ENCODE results near the gene SLC5A2.
A peak's percentile ranks its signal among the peaks of the same experiment; 100 is the strongest.

SLC5A2 gene

GRCh38 chr16:31486045-31486444 lies 3.1 kb downstream of the SLC5A2 start:
- no peak for ATAC-seq (ENCODE audit: insufficient read depth, low read depth)
- H3K27ac ChIP-seq (ENCODE audit: low read length): no peak overlapping the region
- H4K20me1 ChIP-seq (ENCODE audit: insufficient read depth, low read length): no peaks in the 10 kb centered on the region; the same call in 1 of the 2 replicates
- H3K79me2 ChIP-seq (ENCODE audit: insufficient read depth, low read length): no peaks in the 10 kb centered on the region
- no peak for TF ChIP-seq CTCF (IDR thresholded peaks at IDR 0.05; ENCODE audit: borderline replicate concordance, extremely low read depth, low read length, poor library complexity, severe bottlenecking)
- no peak for TF ChIP-seq EZH2 (IDR thresholded peaks at IDR 0.05; ENCODE audit: borderline replicate concordance, low read depth, low read length, severe bottlenecking)
- DNase-seq: no peak
- H3K9me3 ChIP-seq (ENCODE audit: insufficient read depth, low read length, severe bottlenecking): no peaks in the 10 kb centered on the region
- no peak overlapping the region for H3K9ac ChIP-seq (ENCODE audit: low read depth, low read length)
- H3K4me1 ChIP-seq (ENCODE audit: insufficient read depth, low read length): no peaks in the 10 kb centered on the region
- H3K36me3 ChIP-seq (ENCODE audit: insufficient read depth, low read length): peaks cover 15% of the 10 kb centered on the region
- H3K27me3 ChIP-seq (ENCODE audit: insufficient read depth, low read length, poor library complexity): peaks cover 3% of the 10 kb centered on the region
- no peak overlapping the region for H3K4me2 ChIP-seq (ENCODE audit: insufficient read depth, low read length)
- no peak overlapping the region for H2AFZ ChIP-seq (ENCODE audit: low read depth, low read length)
- no peak overlapping the region for H3K4me3 ChIP-seq (ENCODE audit: low read depth in 1 of 2, low read length in 2 of 2)

GRCh38 chr16:31487071-31487719 lies 4.3 kb downstream of the SLC5A2 start:
- DNase-seq: no peak
- H3K4me1 ChIP-seq (ENCODE audit: insufficient read depth, low read length): no peaks in the 10 kb centered on the region

GRCh38 chr16:31487720-31488467 lies 5.0 kb downstream of the SLC5A2 start:
- no peak overlapping the region for H3K4me3 ChIP-seq (ENCODE audit: low read depth in 1 of 2, low read length in 2 of 2)
- no peaks in the 10 kb centered on the region; the same call in 1 of the 2 replicates for H4K20me1 ChIP-seq (ENCODE audit: insufficient read depth, low read length)
- H3K9ac ChIP-seq (ENCODE audit: low read depth, low read length): no peak overlapping the region
- H3K79me2 ChIP-seq (ENCODE audit: insufficient read depth, low read length): no peaks in the 10 kb centered on the region
- peak; percentile 58 for DNase-seq
- peaks cover 32% of the 10 kb centered on the region for H3K36me3 ChIP-seq (ENCODE audit: insufficient read depth, low read length)
- no peak overlapping the region for H3K4me2 ChIP-seq (ENCODE audit: insufficient read depth, low read length)
- no peaks in the 10 kb centered on the region for H3K4me1 ChIP-seq (ENCODE audit: insufficient read depth, low read length)
- peak; percentile 85 for ATAC-seq (ENCODE audit: insufficient read depth, low read depth)
- TF ChIP-seq CTCF (IDR thresholded peaks at IDR 0.05; ENCODE audit: borderline replicate concordance, extremely low read depth, low read length, poor library complexity, severe bottlenecking): no peak
- TF ChIP-seq EZH2 (IDR thresholded peaks at IDR 0.05; ENCODE audit: borderline replicate concordance, low read depth, low read length, severe bottlenecking): no peak
- no peak overlapping the region for H2AFZ ChIP-seq (ENCODE audit: low read depth, low read length)
- no peak overlapping the region for H3K27ac ChIP-seq (ENCODE audit: low read length)
- no peaks in the 10 kb centered on the region for H3K9me3 ChIP-seq (ENCODE audit: insufficient read depth, low read length, severe bottlenecking)
- no peaks in the 10 kb centered on the region for H3K27me3 ChIP-seq (ENCODE audit: insufficient read depth, low read length, poor library complexity)

More at GRCh38 chr16:31487071-31487719, 4.3 kb downstream of the SLC5A2 start:
- ATAC-seq (ENCODE audit: insufficient read depth, low read depth): no peak
- no peaks in the 10 kb centered on the region for H3K9me3 ChIP-seq (ENCODE audit: insufficient read depth, low read length, severe bottlenecking)
- TF ChIP-seq EZH2 (IDR thresholded peaks at IDR 0.05; ENCODE audit: borderline replicate concordance, low read depth, low read length, severe bottlenecking) (no peak), CTCF (IDR thresholded peaks at IDR 0.05; ENCODE audit: borderline replicate concordance, extremely low read depth, low read length, poor library complexity, severe bottlenecking) (no peak)
- H3K4me2 ChIP-seq (ENCODE audit: insufficient read depth, low read length): no peak overlapping the region
- no peak overlapping the region for H2AFZ ChIP-seq (ENCODE audit: low read depth, low read length)
- H3K36me3 ChIP-seq (ENCODE audit: insufficient read depth, low read length): peaks cover 25% of the 10 kb centered on the region
- H3K79me2 ChIP-seq (ENCODE audit: insufficient read depth, low read length): no peaks in the 10 kb centered on the region
- H3K4me3 ChIP-seq (ENCODE audit: low read depth in 1 of 2, low read length in 2 of 2): no peak overlapping the region
- no peaks in the 10 kb centered on the region; the same call in 1 of the 2 replicates for H4K20me1 ChIP-seq (ENCODE audit: insufficient read depth, low read length)
- H3K27me3 ChIP-seq (ENCODE audit: insufficient read depth, low read length, poor library complexity): no peaks in the 10 kb centered on the region
- H3K9ac ChIP-seq (ENCODE audit: low read depth, low read length): no peak overlapping the region
- no peak overlapping the region for H3K27ac ChIP-seq (ENCODE audit: low read length)

Data from DND-41 (cell line).